ENCODE data around the gene IFRD2. TPM values are rescaled to one million over a fixed set of nuclear protein-coding genes. Genes with fewer than 3 reads are reported as not detected.

IFRD2 gene
- total and polyA plus RNA-seq, 2 of the 13 experiments (the other 11 are each of a cell fraction or from before 2014, with no cell fraction given): 32.8 to 96.1 TPM

DNA sequence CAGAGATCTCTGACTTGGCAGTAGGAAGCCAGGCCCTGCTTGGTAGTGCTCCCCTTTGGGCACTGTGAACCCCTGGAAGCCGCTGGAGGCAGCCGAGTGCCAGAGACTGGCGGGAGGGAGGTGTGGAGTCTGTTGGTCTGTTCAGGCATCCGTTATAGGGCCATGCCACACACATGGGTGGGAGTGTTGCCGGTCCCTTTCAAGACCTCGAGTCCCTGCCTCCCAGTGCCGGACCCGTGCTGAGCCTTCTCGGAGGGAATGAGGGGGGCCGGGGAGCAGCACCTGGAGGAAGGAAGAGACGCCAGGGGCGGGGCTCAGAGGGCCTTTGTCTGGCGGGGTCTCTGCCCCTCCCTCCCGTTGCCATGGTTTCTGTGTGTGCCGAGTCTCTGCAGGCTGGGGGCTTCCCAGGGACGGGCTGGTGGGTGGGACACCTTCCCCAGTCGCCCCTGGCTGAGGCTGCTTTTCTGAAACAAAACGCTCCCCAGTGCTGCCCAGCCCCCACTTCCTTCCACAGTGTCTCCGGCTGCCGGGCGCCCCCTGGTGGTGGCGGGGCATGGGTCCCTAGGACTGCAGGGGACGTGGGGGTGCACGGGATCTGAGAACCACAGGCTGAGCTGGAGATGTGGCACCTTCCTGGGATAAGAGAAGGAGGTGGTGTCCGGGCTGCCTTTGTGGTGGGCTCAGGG, 46.3 kb downstream of the IFRD2 start (continued):
- TF ChIP-seq REXO4 (CRISPR knock-in tag; IDR thresholded peaks at IDR 0.05; ENCODE audit: borderline replicate concordance) (no peak), JUN (CRISPR knock-in tag; IDR thresholded peaks at IDR 0.05) (no peak), TBP (CRISPR knock-in tag; IDR thresholded peaks at IDR 0.05) (no peak), ZNF468 (CRISPR knock-in tag; IDR thresholded peaks at IDR 0.05) (no peak), PTBP1 (IDR thresholded peaks at IDR 0.05; ENCODE audit: low read depth, low read length, poor library complexity, severe bottlenecking) (no peak), ZNF776 (CRISPR knock-in tag; IDR thresholded peaks at IDR 0.05) (peak; percentile 84), ELK4 (CRISPR knock-in tag; IDR thresholded peaks at IDR 0.05; ENCODE audit: borderline replicate concordance) (no peak), SMARCC2 (IDR thresholded peaks at IDR 0.05) (no peak), ZFP36L2 (CRISPR knock-in tag; IDR thresholded peaks at IDR 0.05) (no peak), NONO (IDR thresholded peaks at IDR 0.05) (no peak), NONO (CRISPR knock-in tag; conservative IDR thresholded peaks at IDR 0.05) (peak; percentile 65; the same call in 1 of the 2 replicates), ZFP1 (CRISPR knock-in tag; IDR thresholded peaks at IDR 0.05) (no peak), EED (CRISPR knock-in tag; IDR thresholded peaks at IDR 0.05) (no peak), TBX3 (IDR thresholded peaks at IDR 0.05; ENCODE audit: borderline replicate concordance) (no peak), FOXP4 (CRISPR knock-in tag; IDR thresholded peaks at IDR 0.05) (peak; percentile 55; the same call in 1 of the 2 replicates), NFYB (CRISPR knock-in tag; IDR thresholded peaks at IDR 0.05) (no peak), TFDP1 (CRISPR knock-in tag; IDR thresholded peaks at IDR 0.05; ENCODE audit: borderline replicate concordance) (peak; percentile 45; the same call in 1 of the 2 replicates), KLF16 (CRISPR knock-in tag; IDR thresholded peaks at IDR 0.05) (no peak), ZBTB38 (CRISPR knock-in tag; IDR thresholded peaks at IDR 0.05) (peak; percentile 69; the same call in 1 of the 2 replicates), CHD2 (IDR thresholded peaks at IDR 0.05; ENCODE audit: low read depth, low read length) (peak; percentile 42; the same call in 1 of the 2 replicates), DMAP1 (CRISPR knock-in tag; IDR thresholded peaks at IDR 0.05) (0 out of 2 replicates have a peak, but pooled peaks have one; percentile 53), FOXM1 (CRISPR knock-in tag; IDR thresholded peaks at IDR 0.05) (no peak), NFE2L1 (CRISPR knock-in tag; IDR thresholded peaks at IDR 0.05; ENCODE audit: borderline replicate concordance) (no peak), ZNF230 (CRISPR knock-in tag; IDR thresholded peaks at IDR 0.05) (no peak), HIVEP1 (CRISPR knock-in tag; IDR thresholded peaks at IDR 0.05) (peak; percentile 72)
- TF ChIP-seq, protein P1, sequence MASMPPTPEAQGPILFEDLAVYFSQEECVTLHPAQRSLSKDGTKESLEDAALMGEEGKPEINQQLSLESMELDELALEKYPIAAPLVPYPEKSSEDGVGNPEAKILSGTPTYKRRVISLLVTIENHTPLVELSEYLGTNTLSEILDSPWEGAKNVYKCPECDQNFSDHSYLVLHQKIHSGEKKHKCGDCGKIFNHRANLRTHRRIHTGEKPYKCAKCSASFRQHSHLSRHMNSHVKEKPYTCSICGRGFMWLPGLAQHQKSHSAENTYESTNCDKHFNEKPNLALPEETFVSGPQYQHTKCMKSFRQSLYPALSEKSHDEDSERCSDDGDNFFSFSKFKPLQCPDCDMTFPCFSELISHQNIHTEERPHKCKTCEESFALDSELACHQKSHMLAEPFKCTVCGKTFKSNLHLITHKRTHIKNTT (CRISPR knock-in tag; IDR thresholded peaks at IDR 0.05): no peak
- TF ChIP-seq, protein P2, sequence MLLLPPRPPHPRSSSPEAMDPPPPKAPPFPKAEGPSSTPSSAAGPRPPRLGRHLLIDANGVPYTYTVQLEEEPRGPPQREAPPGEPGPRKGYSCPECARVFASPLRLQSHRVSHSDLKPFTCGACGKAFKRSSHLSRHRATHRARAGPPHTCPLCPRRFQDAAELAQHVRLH (CRISPR knock-in tag; IDR thresholded peaks at IDR 0.05; ENCODE audit: borderline replicate concordance, low read depth): peak; percentile 80; the same call in 1 of the 2 replicates

All from HepG2 (cell line).